ENCODE data around the gene SPHK1.

SPHK1 gene

GRCh38 chr17:76435751-76436150, 51.3 kb downstream of the SPHK1 start:
- no peak for DNase-seq

All from femur (tissue), 1 donor.